HL-60 (cell line): ENCODE data around the gene RHBDF2.

Source experiments
- DNase-seq, 2 experiments: peaks; one replicate each; pipeline ENCODE4 v3.0.0-alpha.2; 2010 to 2020; ENCODE audit warnings: low read depth in 1 of 2, low spot score in 1 of 2
- H3K27ac ChIP-seq: fragments of 250-450 bp; sonication (Bioruptor Pico); replicated peaks from 2 replicates; pipeline ENCODE4 v1.5.1; 2020; ENCODE audit warnings: mild to moderate bottlenecking, moderate library complexity
- H3K27me3 ChIP-seq: fragments of 250-450 bp; sonication (Bioruptor Pico); 2 replicates; pipeline ENCODE4 v1.5.1; 2021; ENCODE audit warnings: mild to moderate bottlenecking, moderate library complexity; ENCODE audit not compliant: insufficient read depth, poor library complexity, severe bottlenecking
- H3K4me3 ChIP-seq: replicated peaks from 2 replicates; pipeline ENCODE4 v1.5.1; 2011; ENCODE audit warnings: mild to moderate bottlenecking, control low read depth, low read length; ENCODE audit not compliant: insufficient read depth
- CTCF ChIP-seq: IDR thresholded peaks from one replicate; pipeline ENCODE4 v1.5.1; 2011; ENCODE audit warnings: low read length, control low read depth, inconsistent platforms; ENCODE audit not compliant: insufficient read depth
- GABPA ChIP-seq: IDR thresholded peaks from 2 replicates; pipeline ENCODE4 v1.6.1; 2012; ENCODE audit warnings: low read depth
- POLR2AphosphoS5 ChIP-seq: IDR thresholded peaks from 2 replicates; pipeline ENCODE4 v1.6.1; 2012; ENCODE audit warnings: low read depth
- REST ChIP-seq: IDR thresholded peaks from 2 replicates; pipeline ENCODE4 v1.6.1; 2012; ENCODE audit warnings: low read depth; ENCODE audit not compliant: insufficient replicate concordance
- SPI1 ChIP-seq: IDR thresholded peaks from 2 replicates; pipeline ENCODE4 v1.6.1; 2012; ENCODE audit warnings: low read depth, mild to moderate bottlenecking, borderline replicate concordance

Gene RHBDF2

GRCh38 chr17:76478730-76479514, 22.3 kb downstream of the RHBDF2 start:
- TF ChIP-seq GABPA = no peak
- H3K4me3 ChIP-seq = no peak overlapping the region
- no peak overlapping the region for H3K27ac ChIP-seq
- no peak for DNase-seq
- no peaks in the 10 kb centered on the region for H3K27me3 ChIP-seq

- TF ChIP-seq REST (no peak), GABPA (no peak)
- no peak overlapping the region for H3K27ac ChIP-seq
- H3K27me3 ChIP-seq = no peaks in the 10 kb centered on the region
- no peak overlapping the region for H3K4me3 ChIP-seq
- DNase-seq = no peak
Observed at GRCh38 chr17:76478097-76478496, 23.1 kb downstream of the RHBDF2 start.

- Histone ChIP-seq H3K27ac (no peak overlapping the region), H3K4me3 (no peak overlapping the region), H3K27me3 (no peaks in the 10 kb centered on the region)
- no peak for DNase-seq
- TF ChIP-seq POLR2AphosphoS5 = no peak
- no peak for TF ChIP-seq GABPA
- no peak for TF ChIP-seq CTCF
- TF ChIP-seq SPI1 = no peak
Observed at GRCh38 chr17:76477576-76477975, 23.6 kb downstream of the RHBDF2 start.

- Histone ChIP-seq H3K4me3 (no peak overlapping the region), H3K27ac (no peak overlapping the region), H3K27me3 (no peaks in the 10 kb centered on the region)
- no peak for TF ChIP-seq CTCF
- no peak for TF ChIP-seq SPI1
- TF ChIP-seq GABPA = no peak
- TF ChIP-seq POLR2AphosphoS5 = no peak
- no peak for TF ChIP-seq REST
- no peak for DNase-seq
Observed at GRCh38 chr17:76476736-76477135, 24.5 kb downstream of the RHBDF2 start.

- no peak for DNase-seq
- Histone ChIP-seq H3K27me3 (no peaks in the 10 kb centered on the region), H3K4me3 (no peak overlapping the region), H3K27ac (no peak overlapping the region)
- TF ChIP-seq SPI1 = no peak
- no peak for TF ChIP-seq REST
- no peak for TF ChIP-seq POLR2AphosphoS5
- no peak for TF ChIP-seq GABPA
- no peak for TF ChIP-seq CTCF
Observed at GRCh38 chr17:76475302-76475701, 25.9 kb downstream of the RHBDF2 start.
